ENCODE data around the gene FGFR3.

FGFR3 gene

DNA sequence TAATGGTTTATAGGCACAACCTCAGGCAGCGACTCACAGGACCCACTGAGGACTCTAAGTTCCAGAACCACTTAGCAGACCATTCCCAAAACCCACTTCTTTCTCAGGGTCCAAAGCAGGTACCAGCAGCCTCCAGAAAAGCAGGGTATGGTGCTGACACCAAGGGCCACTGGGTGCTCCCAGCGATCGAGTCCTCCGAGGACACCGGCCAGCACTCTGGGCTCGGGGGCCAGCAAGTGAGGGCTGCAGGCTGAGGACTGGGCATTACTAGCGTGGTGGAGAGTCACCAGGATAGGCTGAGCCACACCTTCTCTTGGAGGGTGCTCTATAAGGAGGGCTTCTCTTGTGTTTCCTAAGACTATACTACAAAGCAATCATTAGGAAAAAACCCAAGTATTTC lies 43.6 kb downstream of the FGFR3 start:
- Histone ChIP-seq H3K27ac (ENCODE audit: low read length) (no peak overlapping the region), H3K4me2 (ENCODE audit: low read depth, low read length) (no peak overlapping the region), H3K9me2 (replicated peaks; ENCODE audit: insufficient read depth, low read length) (no peaks in the 10 kb centered on the region), H3K4me1 (ENCODE audit: low read length) (no peaks in the 10 kb centered on the region), H3K36me3 (replicated peaks; ENCODE audit: insufficient read depth, low read length) (0 out of 2 replicates have a peak, but pooled peaks cover 5% of the 10 kb centered on the region), H3F3A (ENCODE audit: insufficient read depth, low read length) (no peaks in the 10 kb centered on the region), H3K27me3 (replicated peaks; ENCODE audit: insufficient read depth, low read length) (no peaks in the 10 kb centered on the region), H3K4me3 (ENCODE audit: low read length) (no peak overlapping the region), H3K9me3 (replicated peaks; ENCODE audit: insufficient read depth, low read length) (no peaks in the 10 kb centered on the region), H4K20me1 (ENCODE audit: insufficient read depth, low read length) (no peaks in the 10 kb centered on the region), H3K79me2 (ENCODE audit: low read length) (peaks cover 13% of the 10 kb centered on the region), H2AFZ (ENCODE audit: low read length) (no peak overlapping the region), H3K9ac (ENCODE audit: low read length) (no peak overlapping the region)
- no peak for TF ChIP-seq EZH2 (optimal IDR thresholded peaks at IDR 0.05; ENCODE audit: low read depth, low read length)
- TF ChIP-seq EZH2phosphoT487 (IDR thresholded peaks at IDR 0.05; ENCODE audit: low read length), result no peak
- TF ChIP-seq CTCF (IDR thresholded peaks at IDR 0.05; ENCODE audit: low read length), result no peak
- no peak for DNase-seq

GRCh38 chr4:1837069-1837468 lies 44.0 kb downstream of the FGFR3 start:
- H3K36me3 ChIP-seq (replicated peaks; ENCODE audit: insufficient read depth, low read length), result 0 out of 2 replicates have a peak, but pooled peaks cover 5% of the 10 kb centered on the region

GRCh38 chr4:1839282-1839681 lies 46.2 kb downstream of the FGFR3 start:
- DNase-seq, result no peak
- Histone ChIP-seq H2AFZ (ENCODE audit: low read length) (no peak overlapping the region), H3K4me1 (ENCODE audit: low read length) (no peaks in the 10 kb centered on the region), H3K9me2 (replicated peaks; ENCODE audit: insufficient read depth, low read length) (no peaks in the 10 kb centered on the region), H3K9me3 (replicated peaks; ENCODE audit: insufficient read depth, low read length) (no peaks in the 10 kb centered on the region), H3F3A (ENCODE audit: insufficient read depth, low read length) (no peaks in the 10 kb centered on the region), H3K4me3 (ENCODE audit: low read length) (no peak overlapping the region), H3K36me3 (replicated peaks; ENCODE audit: insufficient read depth, low read length) (0 out of 2 replicates have a peak, but pooled peaks cover 5% of the 10 kb centered on the region), H3K79me2 (ENCODE audit: low read length) (peaks cover 39% of the 10 kb centered on the region), H3K4me2 (ENCODE audit: low read depth, low read length) (no peak overlapping the region), H3K27ac (ENCODE audit: low read length) (no peak overlapping the region), H4K20me1 (ENCODE audit: insufficient read depth, low read length) (no peaks in the 10 kb centered on the region), H3K27me3 (replicated peaks; ENCODE audit: insufficient read depth, low read length) (no peaks in the 10 kb centered on the region), H3K9ac (ENCODE audit: low read length) (no peak overlapping the region)
- TF ChIP-seq EZH2 (optimal IDR thresholded peaks at IDR 0.05; ENCODE audit: low read depth, low read length), result no peak
- no peak for TF ChIP-seq EZH2phosphoT487 (IDR thresholded peaks at IDR 0.05; ENCODE audit: low read length)

More at GRCh38 chr4:1837069-1837468, 44.0 kb downstream of the FGFR3 start:
- Histone ChIP-seq H4K20me1 (ENCODE audit: insufficient read depth, low read length) (no peaks in the 10 kb centered on the region), H3K4me2 (ENCODE audit: low read depth, low read length) (no peak overlapping the region), H3K9ac (ENCODE audit: low read length) (no peak overlapping the region), H3K4me3 (ENCODE audit: low read length) (no peak overlapping the region), H2AFZ (ENCODE audit: low read length) (no peak overlapping the region), H3K9me2 (replicated peaks; ENCODE audit: insufficient read depth, low read length) (no peaks in the 10 kb centered on the region), H3K27ac (ENCODE audit: low read length) (no peak overlapping the region), H3K79me2 (ENCODE audit: low read length) (peaks cover 17% of the 10 kb centered on the region), H3F3A (ENCODE audit: insufficient read depth, low read length) (no peaks in the 10 kb centered on the region), H3K27me3 (replicated peaks; ENCODE audit: insufficient read depth, low read length) (no peaks in the 10 kb centered on the region), H3K9me3 (replicated peaks; ENCODE audit: insufficient read depth, low read length) (no peaks in the 10 kb centered on the region), H3K4me1 (ENCODE audit: low read length) (no peaks in the 10 kb centered on the region)
- TF ChIP-seq CTCF (IDR thresholded peaks at IDR 0.05; ENCODE audit: low read length), result no peak
- no peak for TF ChIP-seq EZH2phosphoT487 (IDR thresholded peaks at IDR 0.05; ENCODE audit: low read length)
- TF ChIP-seq EZH2 (optimal IDR thresholded peaks at IDR 0.05; ENCODE audit: low read depth, low read length), result no peak
- DNase-seq, result no peak

- Histone ChIP-seq H4K20me1 (ENCODE audit: insufficient read depth, low read length) (no peaks in the 10 kb centered on the region), H3K4me2 (ENCODE audit: low read depth, low read length) (no peak overlapping the region), H3K9ac (ENCODE audit: low read length) (no peak overlapping the region), H3F3A (ENCODE audit: insufficient read depth, low read length) (no peaks in the 10 kb centered on the region), H3K9me2 (replicated peaks; ENCODE audit: insufficient read depth, low read length) (no peaks in the 10 kb centered on the region), H3K9me3 (replicated peaks; ENCODE audit: insufficient read depth, low read length) (no peaks in the 10 kb centered on the region), H3K27me3 (replicated peaks; ENCODE audit: insufficient read depth, low read length) (no peaks in the 10 kb centered on the region), H3K4me1 (ENCODE audit: low read length) (no peaks in the 10 kb centered on the region), H3K4me3 (ENCODE audit: low read length) (no peak overlapping the region), H3K36me3 (replicated peaks; ENCODE audit: insufficient read depth, low read length) (0 out of 2 replicates have a peak, but pooled peaks cover 5% of the 10 kb centered on the region), H3K79me2 (ENCODE audit: low read length) (peaks cover 52% of the 10 kb centered on the region), H2AFZ (ENCODE audit: low read length) (no peak overlapping the region), H3K27ac (ENCODE audit: low read length) (no peak overlapping the region)
- TF ChIP-seq CTCF (IDR thresholded peaks at IDR 0.05; ENCODE audit: low read length) (no peak), EZH2 (optimal IDR thresholded peaks at IDR 0.05; ENCODE audit: low read depth, low read length) (no peak), EZH2phosphoT487 (IDR thresholded peaks at IDR 0.05; ENCODE audit: low read length) (no peak)
- no peak for DNase-seq
These were observed 48.3 kb downstream of the FGFR3 start for GRCh38 chr4:1841201-1841886.
